GM23248 (cell line): ENCODE measurements around the gene HRH3. TPM values are rescaled to one million over a fixed set of nuclear protein-coding genes. Genes with fewer than 3 reads are reported as not detected.

ENCODE experiments used
- DNase-seq: peaks from one replicate; pipeline ENCODE4 v3.0.0-alpha.2; 2015
- H2AFZ ChIP-seq: fragments of 200-600 bp; sonication (generic); 2 replicates; pipeline ENCODE4 v1.6.1; 2016; ENCODE audit warnings: antibody characterized with exemption
- H3F3A ChIP-seq: fragments of 200-600 bp; sonication (generic); 2 replicates; pipeline ENCODE4 v1.6.1; 2016; ENCODE audit warnings: mild to moderate bottlenecking, antibody characterized with exemption, mixed run types; ENCODE audit not compliant: insufficient read depth
- H3K27ac ChIP-seq: fragments of 200-600 bp; sonication (generic); 2 replicates; pipeline ENCODE4 v1.5.1; 2016; ENCODE audit warnings: mild to moderate bottlenecking
- H3K27me3 ChIP-seq: fragments of 200-600 bp; sonication (generic); replicated peaks from 2 replicates; pipeline ENCODE4 v1.6.1; 2016; ENCODE audit warnings: mild to moderate bottlenecking; ENCODE audit not compliant: insufficient read depth
- H3K36me3 ChIP-seq: fragments of 200-600 bp; sonication (generic); 2 replicates; pipeline ENCODE4 v1.6.1; 2016; ENCODE audit warnings: low read depth, mild to moderate bottlenecking
- H3K4me1 ChIP-seq: fragments of 200-600 bp; sonication (generic); 2 replicates; pipeline ENCODE4 v1.6.1; 2016; ENCODE audit warnings: mild to moderate bottlenecking; ENCODE audit not compliant: insufficient read depth
- H3K4me2 ChIP-seq: fragments of 200-600 bp; sonication (generic); one replicate; pipeline ENCODE4 v1.6.1; 2016; ENCODE audit warnings: mild to moderate bottlenecking; ENCODE audit not compliant: unreplicated experiment
- H3K4me3 ChIP-seq: fragments of 200-600 bp; sonication (generic); 2 replicates; pipeline ENCODE4 v1.5.1; 2016; ENCODE audit warnings: mild to moderate bottlenecking
- H3K79me2 ChIP-seq: fragments of 200-600 bp; sonication (generic); 2 replicates; pipeline ENCODE4 v1.6.1; 2016; ENCODE audit warnings: mild to moderate bottlenecking; ENCODE audit not compliant: insufficient read depth
- H3K9ac ChIP-seq: fragments of 200-600 bp; sonication (generic); 2 replicates; pipeline ENCODE4 v1.6.1; 2016; ENCODE audit warnings: mild to moderate bottlenecking
- H3K9me2 ChIP-seq: fragments of 200-600 bp; sonication (generic); 2 replicates; pipeline ENCODE4 v1.6.1; 2016; ENCODE audit warnings: mixed run types, mild to moderate bottlenecking, moderate library complexity; ENCODE audit not compliant: insufficient read depth
- H3K9me3 ChIP-seq: fragments of 200-600 bp; sonication (generic); one replicate; pipeline ENCODE4 v1.6.1; 2017; ENCODE audit warnings: low read depth
- H4K20me1 ChIP-seq: fragments of 200-600 bp; sonication (generic); 2 replicates; pipeline ENCODE4 v1.6.0; 2016; ENCODE audit not compliant: insufficient read depth
- EZH2 ChIP-seq: fragments of 200-600 bp; sonication (generic); IDR thresholded peaks from 2 replicates; pipeline ENCODE4 v1.6.1; 2018; ENCODE audit warnings: antibody characterized with exemption, mild to moderate bottlenecking; ENCODE audit not compliant: insufficient read depth, poor library complexity, severe bottlenecking
- EZH2phosphoT487 ChIP-seq: fragments of 200-600 bp; sonication (generic); IDR thresholded peaks from 2 replicates; pipeline ENCODE4 v1.6.1; 2018; ENCODE audit warnings: antibody characterized with exemption, moderate library complexity, mild to moderate bottlenecking, low read depth; ENCODE audit not compliant: insufficient read depth
- WGBS, 2 experiments: methylation state at CpG; one replicate each; pipeline ENCODE4 v1.1.6; 2015 to 2017; ENCODE audit warnings: low lambda C conversion rate in 2 of 2, low coverage in 1 of 2; ENCODE audit errors: missing lambda C conversion rate in 2 of 2; 5-methylcytosine and 5-hydroxymethylcytosine counted together
- in situ Hi-C: fragments of 300-500 bp; cut with MboI; formaldehyde crosslinking; loops from 2 replicates; pipeline ENCODE4 v1.15.0; 2020
- polyA plus RNA-seq: library from polyadenylated mRNA; unstranded; fragments of >200 nt; fragmentation: Nextera tagmentation; extraction: Ambion mirVana; gene quantifications from 2 replicates; pipeline ENCODE4 v1.2.1, GENCODE V29; 2016
- total RNA-seq: library from RNA; depleted of rRNA; stranded (reverse); fragments of >200 nt; shearing (Covaris generic); gene quantifications from 2 replicates; pipeline ENCODE4 v1.2.3, GENCODE V29; 2014

HRH3 gene
- total and polyA plus RNA-seq, 2 experiments from 2014 or later: not detected

DNA sequence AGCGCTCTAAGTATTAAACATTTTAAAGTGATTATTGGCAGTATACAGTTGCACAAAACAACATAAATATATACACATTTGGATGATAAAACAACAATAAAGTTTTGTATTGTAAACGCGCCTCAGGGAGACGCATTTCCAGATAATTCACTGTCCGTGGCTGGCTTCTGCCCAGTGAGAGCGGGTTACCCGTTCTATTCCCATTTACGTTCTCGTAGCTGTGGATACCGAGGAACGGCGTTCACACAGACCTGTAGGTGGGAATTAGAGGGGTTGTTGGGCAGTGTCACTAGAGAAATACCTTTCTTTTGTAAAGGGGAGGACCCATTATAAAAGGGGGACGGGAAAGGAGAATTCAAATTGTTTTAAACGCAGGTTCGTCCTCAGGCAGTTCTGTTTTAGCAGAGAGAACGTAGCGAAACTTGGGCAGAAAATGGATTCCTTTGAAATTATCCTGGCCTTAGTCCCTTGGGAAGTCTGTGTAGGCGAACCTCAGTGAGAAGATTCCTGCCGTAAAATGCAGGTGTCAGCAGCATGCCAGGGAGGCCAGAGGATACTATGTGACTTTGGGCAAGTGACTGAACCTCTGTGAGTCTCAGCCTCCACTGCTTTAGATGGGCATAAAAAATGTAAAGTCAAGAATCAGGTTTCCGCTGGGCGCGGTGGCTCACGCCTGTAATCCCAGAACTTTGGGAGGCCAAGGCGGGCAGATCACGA lies 36.5 kb downstream of the HRH3 start:
- in situ Hi-C loops: no loop called here
- peak overlapping the region; percentile 97 for H3K4me2 ChIP-seq

DNA sequence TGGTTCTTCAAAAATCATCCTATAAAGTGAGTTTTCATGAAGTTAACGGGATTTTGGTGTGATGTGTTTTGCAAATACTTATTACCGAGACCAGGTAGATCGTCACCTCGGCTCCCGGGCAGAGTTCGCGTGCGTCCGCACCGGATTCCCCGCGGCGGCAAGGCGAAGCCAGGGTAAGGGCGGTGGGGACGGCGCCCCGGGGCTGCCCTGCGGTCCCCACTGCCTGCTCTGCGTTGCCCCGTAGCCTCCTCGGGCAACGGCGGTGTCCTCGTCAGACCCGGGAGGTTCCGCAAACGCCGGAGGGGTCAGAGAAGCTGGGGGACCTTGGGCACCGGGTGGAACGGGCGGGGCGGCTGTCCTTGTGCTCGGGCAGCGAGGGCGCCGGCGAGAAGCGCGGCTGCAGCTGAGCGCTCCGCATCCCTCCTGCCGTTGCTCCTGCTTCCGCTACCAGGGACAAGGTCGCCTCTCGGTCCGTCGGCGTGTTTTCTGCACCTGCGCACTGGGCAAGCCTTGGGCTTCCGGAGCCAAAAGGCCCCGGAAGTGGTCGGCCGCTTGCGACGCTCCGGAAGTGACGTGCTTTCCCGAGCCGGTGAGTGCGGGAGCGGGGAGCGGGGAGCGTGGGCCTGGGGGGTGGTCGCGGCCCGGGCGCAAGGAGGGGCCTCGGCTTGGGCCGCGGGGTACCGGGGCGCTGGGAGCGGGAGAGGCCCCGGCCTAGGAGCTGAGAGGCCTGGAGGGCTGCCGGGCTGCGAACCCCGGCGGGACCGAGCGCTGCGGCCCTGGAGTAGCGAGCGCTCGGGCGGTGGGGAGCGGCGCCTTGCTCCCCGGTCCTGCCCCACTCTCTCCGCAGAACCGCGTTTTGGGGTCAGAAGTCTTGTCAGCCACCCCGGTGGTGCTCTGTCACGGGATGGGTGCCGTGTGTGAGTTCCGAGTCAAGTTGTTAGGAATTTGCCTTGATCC lies 37.3 kb downstream of the HRH3 start, which contains the start of gene MTG2:
MTG2 (plus strand) TSS at position 560 of the 957 bp plus-strand sequence. CDS start 10,393 bp downstream, outside the sequence.
- Histone ChIP-seq H3F3A (peaks cover 21% of the 10 kb centered on the region), H3K4me3 (peak within 1 kb of the TSS; percentile 99), H3K4me2 (peak within 1 kb of the TSS; percentile 97), H3K27me3 (no peaks in the 10 kb centered on the region), H4K20me1 (no peaks in the 10 kb centered on the region), H3K27ac (peak within 1 kb of the TSS; percentile 83), H3K36me3 (peaks cover 4% of the 10 kb centered on the region; the same call in 1 of the 2 replicates), H2AFZ (peak within 1 kb of the TSS; percentile 91), H3K9ac (peak within 1 kb of the TSS; percentile 99), H3K4me1 (peaks cover 29% of the 10 kb centered on the region), H3K9me2 (no peaks in the 10 kb centered on the region), H3K79me2 (peaks cover 58% of the 10 kb centered on the region), H3K9me3 (no peaks in the 10 kb centered on the region)
- no peak for TF ChIP-seq EZH2
- TF ChIP-seq EZH2phosphoT487: no peak
- DNase-seq: peak; percentile 99
- 1 to 2% methylated on average over 53 to 78 of the region's 96 CpGs for whole genome bisulfite sequencing, 2 experiments
- in situ Hi-C loops: no loop called here

More for the DNA sequence above, 36.5 kb downstream of the HRH3 start:
- Histone ChIP-seq H4K20me1 (no peaks in the 10 kb centered on the region), H2AFZ (peak overlapping the region; percentile 91), H3K9me2 (no peaks in the 10 kb centered on the region), H3K4me3 (peak overlapping the region; percentile 99), H3K4me1 (peaks cover 32% of the 10 kb centered on the region), H3F3A (peaks cover 22% of the 10 kb centered on the region), H3K9ac (peak overlapping the region; percentile 99), H3K27me3 (no peaks in the 10 kb centered on the region), H3K27ac (peak overlapping the region; percentile 83), H3K79me2 (peaks cover 66% of the 10 kb centered on the region), H3K9me3 (no peaks in the 10 kb centered on the region), H3K36me3 (peaks cover 4% of the 10 kb centered on the region; the same call in 1 of the 2 replicates)
- WGBS, 2 experiments: 24% methylated on average over 24 of the region's 25 CpGs
- peak; percentile 57 for DNase-seq
- TF ChIP-seq EZH2 (no peak), EZH2phosphoT487 (no peak)

DNA sequence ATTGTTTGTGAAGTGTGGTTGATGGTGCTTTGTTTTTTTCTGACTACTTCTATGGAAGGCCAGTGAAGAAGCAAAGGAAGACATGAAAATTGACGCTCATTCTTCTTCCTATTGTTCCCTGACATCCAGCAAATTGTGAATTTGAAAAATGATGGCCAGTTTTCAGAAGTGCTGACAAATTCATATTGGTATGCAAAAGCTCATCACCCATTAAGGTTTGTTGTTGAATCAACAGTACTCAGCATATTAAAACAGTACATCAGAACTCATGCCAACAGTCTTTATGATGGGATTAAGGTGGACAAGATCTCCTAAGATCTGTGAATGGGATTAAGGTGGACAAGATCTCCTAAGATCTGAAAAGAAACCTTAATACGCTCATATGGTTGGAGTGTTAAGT lies 38.3 kb downstream of the HRH3 start:
- peak overlapping the region; percentile 99 for H3K9ac ChIP-seq
- no peaks in the 10 kb centered on the region for H3K27me3 ChIP-seq
- H3K4me1 ChIP-seq: peaks cover 20% of the 10 kb centered on the region
- H4K20me1 ChIP-seq: no peaks in the 10 kb centered on the region
- no peaks in the 10 kb centered on the region for H3K9me3 ChIP-seq
- TF ChIP-seq EZH2phosphoT487 (no peak), EZH2 (no peak)
- peaks cover 48% of the 10 kb centered on the region for H3K79me2 ChIP-seq
- H2AFZ ChIP-seq: peak overlapping the region; percentile 91
- peaks cover 15% of the 10 kb centered on the region for H3F3A ChIP-seq
- H3K4me3 ChIP-seq: peak overlapping the region; percentile 99
- peak overlapping the region; percentile 76 for H3K4me2 ChIP-seq
- in situ Hi-C loops: no loop called here
- DNase-seq: peak; percentile 21
- 95 to 97% methylated on average over 2 of the region's 2 CpGs for WGBS, 2 experiments
- H3K36me3 ChIP-seq: peaks cover 4% of the 10 kb centered on the region; the same call in 1 of the 2 replicates
- peak overlapping the region; percentile 83 for H3K27ac ChIP-seq
- H3K9me2 ChIP-seq: no peaks in the 10 kb centered on the region

DNA sequence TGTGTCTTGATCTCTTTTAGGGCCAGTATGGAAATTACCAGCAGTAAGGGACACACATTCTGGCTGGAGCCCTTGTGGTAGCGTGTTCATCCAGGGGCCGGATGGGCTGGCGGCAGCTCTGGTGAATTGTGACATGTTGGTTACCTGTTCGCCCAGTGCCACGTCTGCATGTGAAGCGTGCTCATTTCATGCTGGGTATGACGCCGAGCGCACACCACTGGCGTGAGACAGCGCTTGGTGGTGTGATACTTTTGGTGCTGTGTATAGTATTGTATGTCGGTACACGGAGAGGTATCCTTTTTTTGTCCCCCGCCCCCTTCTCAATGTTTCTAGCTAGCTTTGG lies 40.9 kb downstream of the HRH3 start:
- WGBS, 2 experiments: 91 to 97% methylated on average over 14 of the region's 14 CpGs
- no peak overlapping the region for H2AFZ ChIP-seq
- in situ Hi-C loops: no loop called here

More for the DNA sequence above, 40.9 kb downstream of the HRH3 start:
- peaks cover 21% of the 10 kb centered on the region for H3K79me2 ChIP-seq
- H3K36me3 ChIP-seq: peaks cover 7% of the 10 kb centered on the region; the same call in 1 of the 2 replicates
- H3K9me3 ChIP-seq: no peaks in the 10 kb centered on the region
- H3F3A ChIP-seq: peaks cover 15% of the 10 kb centered on the region
- no peak overlapping the region for H3K4me2 ChIP-seq
- H3K27ac ChIP-seq: no peak overlapping the region
- H4K20me1 ChIP-seq: no peaks in the 10 kb centered on the region
- H3K9me2 ChIP-seq: no peaks in the 10 kb centered on the region
- TF ChIP-seq EZH2 (no peak), EZH2phosphoT487 (no peak)
- DNase-seq: no peak
- no peaks in the 10 kb centered on the region for H3K27me3 ChIP-seq
- H3K9ac ChIP-seq: no peak overlapping the region
- H3K4me1 ChIP-seq: peaks cover 15% of the 10 kb centered on the region
- H3K4me3 ChIP-seq: no peak overlapping the region
